T-helper 9 cell (primary cell): ENCODE results near the gene DPP9.
"Not testable (repeated sequence)": the region's sequence is repeated elsewhere in the genome, so short reads cannot be mapped to it uniquely, and the experiment has no call there.

Experiments used
- DNase-seq: peaks from one replicate; pipeline ENCODE4 v3.0.0-alpha.2; 2020

Gene DPP9

DNA sequence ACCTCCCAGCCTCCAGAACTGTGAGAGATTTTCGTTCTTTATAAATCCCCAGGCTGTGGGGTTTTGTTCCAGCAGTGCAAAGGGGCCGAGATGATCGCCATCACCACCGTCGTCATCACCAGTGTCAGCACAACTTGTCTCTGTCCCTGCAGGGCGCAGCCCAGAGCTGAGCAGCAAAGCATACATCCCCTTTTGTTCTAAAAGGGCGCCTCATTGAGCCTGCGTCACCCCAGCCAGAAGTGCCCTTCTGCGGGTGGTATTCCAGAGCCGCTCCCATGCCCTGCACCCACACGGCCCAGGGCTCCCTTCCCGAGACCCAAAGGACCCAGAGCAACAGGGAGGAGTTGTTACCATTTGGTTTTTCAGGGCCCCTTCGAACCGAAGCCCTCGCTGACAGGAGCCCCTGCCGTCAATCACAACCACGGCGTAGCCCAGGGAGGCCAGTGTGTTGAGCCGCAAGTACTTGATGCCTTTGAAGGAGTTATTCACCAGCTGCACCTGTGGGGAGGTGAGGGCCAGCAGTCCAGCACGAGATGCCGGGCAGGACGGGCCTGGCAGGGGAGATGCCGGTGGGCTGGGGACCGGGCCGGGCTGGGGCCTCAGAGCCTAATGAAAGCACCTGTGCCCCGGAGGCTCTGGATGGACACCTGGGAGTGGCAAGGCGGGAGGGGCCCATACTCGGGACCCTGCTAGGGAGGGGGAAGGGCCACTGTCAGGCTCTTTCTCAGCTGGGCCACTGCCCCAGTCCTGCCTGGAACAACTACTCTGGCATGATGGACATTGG, 39.1 kb downstream of the DPP9 start:
- DNase-seq = no peak

- DNase-seq = no peak
Measured at GRCh38 chr19:4682417-4683200, 41.0 kb downstream of the DPP9 start.

- DNase-seq = not testable (repeated sequence)
Measured at GRCh38 chr19:4680021-4680420, 43.6 kb downstream of the DPP9 start.

DNA sequence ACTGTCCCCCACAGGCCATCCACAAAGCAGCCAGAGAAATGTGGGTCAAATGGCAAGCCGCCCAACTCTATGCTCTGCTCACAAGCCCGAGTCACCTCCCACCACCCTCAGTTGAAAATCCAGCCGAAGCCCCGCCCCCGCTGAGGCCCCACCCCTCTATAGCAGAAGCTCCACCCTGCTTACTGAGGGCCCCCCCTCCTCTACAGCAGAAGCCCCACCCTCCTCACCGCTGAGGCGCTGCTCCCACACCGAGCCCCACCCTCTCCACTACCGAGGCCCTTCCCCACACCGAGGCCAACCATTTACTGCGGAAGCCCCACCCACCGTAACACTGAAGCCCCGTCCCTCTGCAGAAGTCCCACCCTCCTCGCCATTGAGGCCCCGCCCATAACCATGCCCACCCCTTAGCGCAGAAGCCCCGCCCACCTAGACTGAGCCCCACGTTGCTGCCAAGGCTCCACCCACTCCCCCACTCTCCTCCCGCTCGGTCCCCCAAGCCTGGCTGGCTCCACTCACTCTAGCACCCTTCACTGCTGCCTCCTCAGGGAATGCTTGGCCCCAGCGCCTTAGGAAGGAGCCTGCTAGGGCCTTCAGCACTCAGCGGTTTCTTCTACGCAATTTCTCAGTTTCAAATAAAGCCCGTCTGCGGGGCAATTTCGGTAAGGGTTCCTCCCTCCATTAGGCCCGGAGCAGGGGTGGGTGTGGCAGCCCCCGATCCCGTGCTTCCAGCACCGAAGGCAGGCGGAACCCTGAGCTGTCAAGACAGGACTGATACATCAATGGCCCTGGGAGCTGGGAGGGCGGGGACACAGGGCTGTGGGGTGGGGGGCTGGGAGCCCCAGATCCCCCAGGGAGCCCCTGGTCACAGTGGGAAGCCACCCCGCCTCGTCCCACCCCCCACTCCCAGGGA, 44.5 kb downstream of the DPP9 start:
- no peak for DNase-seq

- DNase-seq = no peak
Measured at GRCh38 chr19:4676955-4677731, 46.5 kb downstream of the DPP9 start.

DNA sequence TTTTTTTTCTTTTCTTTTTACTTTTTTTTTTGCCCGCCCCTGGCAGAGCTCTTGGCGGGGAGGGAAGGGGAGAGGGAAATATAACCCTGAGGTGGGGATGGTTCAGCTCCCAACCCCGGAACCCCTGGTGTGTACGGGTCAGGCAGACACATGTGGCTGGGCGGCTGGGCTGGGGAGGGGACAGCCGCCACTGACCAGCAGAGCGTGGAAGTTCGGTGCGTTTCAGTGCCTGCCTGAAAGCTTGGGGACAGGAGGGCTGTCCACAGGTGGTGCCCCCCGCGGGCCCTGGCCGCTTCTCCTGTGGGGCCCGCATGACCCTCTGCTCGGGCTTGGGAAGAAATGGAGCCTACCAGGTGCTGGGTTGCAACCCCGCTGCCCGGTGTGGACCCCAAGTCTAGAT, 48.3 kb downstream of the DPP9 start:
- DNase-seq = no peak

DNA sequence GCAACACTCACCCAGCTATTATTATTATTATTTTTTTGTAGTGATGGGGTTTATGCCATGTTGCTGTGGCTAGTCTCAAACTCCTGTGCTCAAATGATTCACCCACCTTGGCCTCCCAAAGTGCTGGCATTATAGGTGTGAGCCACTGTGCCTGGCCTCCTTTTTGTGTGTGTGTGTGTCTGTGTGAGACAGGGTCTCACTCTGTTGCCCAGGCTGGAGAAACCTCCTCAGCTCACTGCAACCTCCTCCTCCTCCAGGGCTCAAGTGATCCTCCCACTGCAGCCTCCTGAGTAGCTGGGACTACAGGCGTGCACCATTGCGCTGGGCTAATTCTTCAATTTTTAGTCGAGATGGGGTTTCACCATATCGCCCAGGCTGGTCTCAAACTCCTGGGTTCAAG, 49.9 kb downstream of the DPP9 start:
- DNase-seq = no peak

DNA sequence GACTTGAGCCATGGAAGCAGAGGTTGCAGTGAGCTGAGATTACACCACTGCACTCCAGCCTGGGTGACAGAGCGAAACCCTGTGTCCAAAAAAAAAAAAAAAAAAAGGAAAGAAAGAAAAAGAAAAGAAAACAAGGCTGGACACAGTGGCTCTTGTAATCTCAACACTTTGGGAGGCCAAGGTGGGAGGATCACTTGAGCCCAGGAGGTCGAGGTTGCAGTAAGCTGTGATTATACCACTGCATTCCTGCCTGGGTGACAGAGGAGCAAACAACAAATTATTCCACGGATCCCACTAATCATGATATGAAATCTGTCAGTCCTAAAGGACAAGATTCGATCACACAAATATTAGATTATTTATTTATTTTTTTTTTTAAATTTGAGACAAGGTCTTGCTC, 50.4 kb downstream of the DPP9 start:
- DNase-seq = no peak

GRCh38 chr19:4671185-4671851, 52.3 kb downstream of the DPP9 start:
- no peak for DNase-seq

GRCh38 chr19:4669723-4670480, 53.7 kb downstream of the DPP9 start, which contains the start of gene MYDGF:
Gene MYDGF (minus strand): TSS chr19:4670342. CDS start chr19:4670334, 8 bp downstream.
- peak; percentile 93 for DNase-seq

DNA sequence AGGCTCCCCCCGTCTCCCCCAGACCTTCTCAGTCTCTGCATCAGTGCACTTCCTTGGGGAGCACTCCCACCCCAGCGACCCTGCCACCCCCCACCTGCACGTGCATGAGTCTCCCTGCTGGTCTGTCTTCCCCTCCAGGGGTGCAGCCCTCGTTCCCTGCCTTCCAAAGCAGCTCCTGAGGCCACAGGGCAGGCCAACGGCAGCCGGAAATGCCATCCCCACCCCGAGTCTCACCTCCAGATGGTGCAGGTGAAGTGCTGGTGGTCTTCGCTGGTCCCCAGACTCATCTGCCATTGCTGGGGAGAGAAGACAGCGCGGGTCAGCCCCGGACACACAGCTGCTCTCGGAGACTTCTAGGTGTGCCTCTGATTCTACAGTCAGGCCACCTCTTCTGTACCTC, 59.0 kb downstream of the DPP9 start:
- DNase-seq = no peak

GRCh38 chr19:4662812-4663211, 60.8 kb downstream of the DPP9 start:
- DNase-seq = no peak

DNA sequence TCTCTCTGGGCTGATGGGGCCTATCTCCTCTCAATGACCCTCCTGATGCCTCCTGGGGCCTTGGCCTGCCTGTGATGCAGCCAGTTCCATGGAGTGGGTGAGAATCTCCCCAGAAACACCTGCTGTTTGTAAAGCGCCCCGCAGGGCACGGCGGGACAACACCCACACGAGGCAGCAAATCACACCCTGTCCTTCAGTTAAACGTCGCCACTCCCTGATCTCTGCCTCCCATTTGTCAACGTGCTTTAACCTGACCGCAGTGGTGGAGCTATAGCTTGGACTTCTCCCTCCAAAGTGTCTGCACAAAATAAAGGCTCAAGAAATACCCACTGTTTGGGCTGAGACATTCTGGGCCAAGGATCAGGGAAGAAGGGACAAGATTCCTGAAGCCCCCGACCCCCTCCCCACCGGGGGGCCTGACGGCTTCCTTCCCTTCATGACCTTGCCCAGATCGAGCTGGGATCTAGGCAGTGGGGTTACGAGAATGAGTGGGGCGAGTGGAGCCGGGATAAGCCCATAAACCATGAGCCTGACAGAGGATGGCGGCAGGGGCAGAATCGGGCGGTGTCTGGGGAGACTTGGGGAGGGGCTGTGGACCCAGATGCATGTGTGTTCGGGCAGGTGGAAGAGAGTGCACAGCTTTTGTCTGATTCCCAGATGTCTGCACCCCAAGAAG, 61.5 kb downstream of the DPP9 start:
- no peak for DNase-seq

DNA sequence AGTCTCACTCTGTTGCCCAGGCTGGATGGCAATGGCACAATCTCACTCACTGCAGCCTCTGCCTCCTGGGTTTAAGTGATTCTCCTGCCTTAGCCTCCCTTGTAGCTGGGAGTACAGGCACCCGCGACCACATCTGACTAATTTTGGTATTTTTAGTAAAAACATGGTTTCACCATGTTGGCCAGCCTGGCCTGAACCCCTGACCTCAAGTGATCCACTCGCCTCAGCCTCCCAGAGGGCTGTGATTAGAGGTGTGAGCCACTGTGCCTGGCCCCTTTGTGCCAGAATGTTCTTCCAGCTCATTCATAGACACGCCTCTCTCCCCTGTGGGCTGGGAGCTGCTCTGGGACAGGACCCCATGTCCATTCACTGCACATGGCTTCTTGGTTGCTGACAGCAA, 62.6 kb downstream of the DPP9 start:
- no peak for DNase-seq

DNA sequence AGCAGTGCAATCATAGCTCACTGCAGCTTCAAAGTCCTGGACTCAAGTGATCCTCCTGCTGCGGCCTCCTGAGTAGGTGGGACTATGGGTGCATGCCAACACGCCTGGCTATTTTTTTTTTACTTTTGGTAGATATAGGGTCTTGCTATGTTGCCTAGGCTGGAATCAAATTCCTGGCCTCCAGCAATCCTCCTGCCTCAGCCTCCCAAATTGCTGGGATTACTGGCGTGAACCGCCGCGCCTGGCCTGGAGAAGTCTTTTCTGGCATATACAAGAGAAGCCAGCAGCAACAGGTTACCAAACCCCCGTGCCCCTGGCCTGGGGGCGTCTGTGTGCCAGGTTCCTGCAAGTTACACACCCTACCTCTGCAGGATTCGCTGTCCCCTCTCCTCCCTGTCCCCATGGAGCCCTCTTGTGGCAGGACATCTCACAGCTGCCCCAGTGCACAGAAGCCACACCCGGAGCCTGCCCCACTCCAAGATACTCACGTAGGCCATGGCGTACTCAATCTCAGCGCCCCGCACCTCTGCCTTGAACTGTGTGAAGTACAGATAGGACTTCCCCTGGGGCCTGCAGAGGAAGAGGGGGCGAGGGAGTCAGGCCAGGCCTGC, 63.4 kb downstream of the DPP9 start:
- no peak for DNase-seq

- no peak for DNase-seq
Measured at GRCh38 chr19:4657835-4658234, 65.8 kb downstream of the DPP9 start.

GRCh38 chr19:4657262-4657661, 66.4 kb downstream of the DPP9 start:
- no peak for DNase-seq

DNA sequence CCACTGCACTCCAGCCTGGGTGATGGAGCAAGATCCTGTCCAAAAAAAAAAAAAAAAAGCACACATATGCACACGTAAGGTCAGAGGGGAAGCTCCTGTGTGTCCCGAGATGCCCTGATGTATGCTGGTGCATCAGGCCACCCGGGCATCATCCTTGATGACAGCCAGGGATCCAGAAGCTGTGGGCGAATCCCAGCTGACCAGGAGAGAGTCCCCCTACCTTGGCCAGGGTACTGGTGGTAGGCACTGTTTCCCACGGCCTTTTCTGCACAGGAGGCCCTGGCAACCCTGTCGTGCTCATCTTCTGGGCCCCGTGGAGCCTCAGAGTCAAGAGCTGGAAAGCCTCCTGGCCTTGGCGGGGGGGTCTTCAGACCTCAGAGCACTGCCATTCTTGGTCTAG, 67.5 kb downstream of the DPP9 start:
- no peak for DNase-seq

DNA sequence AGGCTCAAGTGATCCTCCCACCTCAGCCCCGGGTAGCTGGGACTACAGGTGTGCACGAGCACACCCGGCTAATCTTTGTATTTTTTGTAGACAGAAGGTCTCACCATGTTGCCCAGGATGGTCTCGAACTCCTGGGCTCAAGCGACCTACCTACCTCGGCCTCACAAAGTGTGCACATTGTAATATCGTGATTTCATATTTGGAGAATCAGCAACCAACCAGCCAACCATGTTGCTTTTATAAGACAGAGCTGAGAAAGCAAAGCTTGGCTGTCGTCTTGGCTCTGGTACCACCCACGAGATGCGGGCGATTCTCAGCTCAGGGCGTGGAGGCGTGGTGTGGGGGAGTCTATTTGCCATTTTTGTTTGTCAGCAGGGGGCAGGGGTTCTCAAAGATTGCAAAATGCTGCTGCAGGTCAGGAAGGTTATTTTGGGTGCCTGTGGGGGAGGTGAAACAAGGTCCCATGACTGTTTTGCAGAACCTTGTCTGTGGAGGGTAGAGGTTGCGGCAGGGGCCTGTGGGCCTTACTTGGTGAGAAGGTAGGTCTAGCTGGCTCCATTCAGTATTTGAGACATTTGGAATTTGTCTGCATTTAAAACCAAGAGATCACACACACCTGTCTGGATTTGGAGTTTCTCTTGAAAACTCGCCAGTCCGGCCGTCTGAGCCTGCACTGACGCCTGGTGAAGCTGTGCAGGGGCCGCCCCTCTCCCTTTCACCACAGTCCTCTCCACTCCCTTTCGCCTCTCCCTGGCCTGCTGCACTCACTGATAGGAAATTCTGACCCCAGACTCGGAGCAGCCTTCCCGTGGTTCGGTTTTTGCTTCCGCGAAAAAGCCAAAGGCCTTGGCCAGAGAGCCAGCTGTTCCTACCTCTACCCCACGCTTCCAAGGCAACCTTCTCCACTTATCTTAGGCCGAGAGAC, 68.9 kb downstream of the DPP9 start:
- DNase-seq = no peak
